HG02840 (cell line): ENCODE data around the gene ST3GAL5.

ENCODE experiments used
- ATAC-seq: cut with Tn5 transposase; IDR thresholded peaks from one replicate; pipeline ENCODE4 v1.9.1; 2021; ENCODE audit warnings: mild to moderate bottlenecking, moderate library complexity, moderate number of reproducible peaks; ENCODE audit not compliant: unreplicated experiment, low FRiP score

The ST3GAL5 gene

DNA sequence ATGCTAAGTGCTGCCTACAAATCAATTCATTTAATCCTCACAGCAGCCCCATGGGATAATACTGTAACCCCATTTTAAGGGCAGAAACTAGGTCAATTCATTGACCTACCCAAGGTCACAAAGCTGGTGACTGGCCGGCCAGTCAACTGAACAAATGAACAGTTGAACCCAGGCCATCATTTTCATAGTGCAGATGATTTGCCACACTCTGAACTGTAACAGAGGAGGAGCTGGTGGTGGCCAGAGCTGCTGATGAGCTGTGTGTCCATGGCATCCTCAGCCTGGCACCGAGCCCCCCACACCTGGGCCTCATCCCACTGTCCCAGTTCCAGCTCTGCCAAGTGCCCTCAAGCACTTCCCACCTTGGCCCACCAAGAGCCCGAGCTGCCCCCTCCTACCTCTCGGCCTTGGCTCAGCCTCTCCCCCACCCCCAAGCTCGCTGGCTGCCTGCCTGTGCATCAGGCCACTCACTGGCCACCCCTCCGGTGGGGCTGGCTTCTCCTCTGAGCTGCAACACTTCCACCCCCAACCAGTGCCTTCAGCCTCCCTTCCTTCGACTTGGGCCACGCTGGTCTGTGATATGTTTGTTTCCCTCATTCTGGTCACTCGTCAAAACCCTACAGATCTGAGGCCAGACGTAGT lies 76.6 kb downstream of the ST3GAL5 start:
- no peak for ATAC-seq

- no peak for ATAC-seq
Measured at GRCh38 chr2:85811180-85812093, 77.4 kb downstream of the ST3GAL5 start.

DNA sequence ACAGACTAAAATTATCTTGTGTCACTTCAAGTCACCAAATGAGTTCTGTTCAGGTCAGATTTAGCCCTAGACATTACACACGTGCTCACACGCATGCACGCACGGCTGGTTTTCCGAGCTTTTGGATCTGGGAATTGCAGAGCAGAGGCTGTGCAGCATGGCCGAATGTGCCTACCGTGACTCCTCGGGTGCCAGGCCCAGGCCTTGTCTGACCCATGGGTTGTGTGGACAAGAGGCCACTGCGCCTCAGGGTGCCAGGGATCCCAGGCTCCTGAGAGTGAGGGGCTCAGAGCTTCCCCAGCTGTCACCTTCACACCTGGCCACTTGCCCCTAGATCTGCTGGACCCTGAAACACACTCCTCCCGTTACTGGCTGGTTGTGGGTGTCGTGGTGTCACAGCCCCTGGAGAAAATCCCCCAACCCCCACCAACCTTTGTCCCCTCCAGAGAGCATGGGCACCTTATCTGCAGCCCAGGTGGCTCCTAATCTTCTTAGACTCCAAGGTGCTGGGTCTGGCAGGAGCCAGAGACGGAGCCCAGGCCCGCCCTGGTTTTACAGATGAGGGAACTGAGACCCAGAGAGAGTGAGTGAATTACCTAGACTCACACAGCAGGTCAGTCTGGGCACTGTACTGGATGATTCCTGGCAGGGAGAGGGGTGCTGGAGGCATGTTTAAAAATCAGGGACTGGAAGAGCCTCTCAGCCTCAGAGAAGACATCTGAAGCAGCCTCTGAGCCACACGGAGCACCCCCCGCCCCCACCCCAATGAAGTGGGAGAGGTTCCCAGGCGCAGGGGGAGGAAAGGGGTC lies 78.2 kb downstream of the ST3GAL5 start:
- ATAC-seq, result no peak

DNA sequence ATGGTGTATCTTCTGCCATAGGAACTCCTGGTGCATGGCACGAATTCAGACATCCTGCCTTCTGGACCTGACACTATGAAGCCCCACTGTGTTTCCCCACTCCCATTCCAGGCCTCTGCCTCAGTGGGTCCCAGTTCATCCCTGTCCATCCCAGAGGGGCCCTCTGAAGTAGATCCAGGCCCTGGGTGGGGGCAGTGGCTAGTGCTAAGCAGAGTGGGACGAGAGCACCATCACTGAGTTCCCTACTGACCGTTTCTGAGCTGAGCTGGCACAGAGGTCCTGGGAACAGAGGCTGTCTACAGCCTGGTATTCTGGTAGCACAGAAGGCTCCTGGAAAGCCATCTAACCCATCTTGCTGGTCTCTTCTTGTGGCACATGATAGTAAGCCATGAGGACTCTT lies 81.0 kb downstream of the ST3GAL5 start:
- ATAC-seq, result no peak

GRCh38 chr2:85806358-85807118 lies 82.3 kb downstream of the ST3GAL5 start:
- ATAC-seq, result no peak

DNA sequence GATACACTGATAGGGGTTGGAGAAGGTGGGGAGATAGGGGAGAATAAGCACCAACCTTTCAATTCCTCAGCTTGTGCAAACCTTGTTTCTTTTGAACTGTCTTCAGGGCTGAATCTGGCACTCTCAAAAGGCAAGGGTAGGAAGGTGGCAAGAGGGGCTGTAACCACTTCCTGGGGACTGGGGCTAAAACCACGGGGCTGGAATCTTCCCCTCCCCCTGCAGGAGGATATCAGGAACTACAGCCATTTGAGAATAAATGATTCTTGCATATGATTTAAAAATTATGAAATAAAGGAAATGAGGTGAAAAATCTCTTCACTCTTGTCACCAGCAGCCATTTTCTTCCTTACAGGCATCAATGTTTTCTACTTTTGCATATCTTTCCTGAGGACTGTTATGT lies 84.2 kb downstream of the ST3GAL5 start:
- no peak for ATAC-seq

DNA sequence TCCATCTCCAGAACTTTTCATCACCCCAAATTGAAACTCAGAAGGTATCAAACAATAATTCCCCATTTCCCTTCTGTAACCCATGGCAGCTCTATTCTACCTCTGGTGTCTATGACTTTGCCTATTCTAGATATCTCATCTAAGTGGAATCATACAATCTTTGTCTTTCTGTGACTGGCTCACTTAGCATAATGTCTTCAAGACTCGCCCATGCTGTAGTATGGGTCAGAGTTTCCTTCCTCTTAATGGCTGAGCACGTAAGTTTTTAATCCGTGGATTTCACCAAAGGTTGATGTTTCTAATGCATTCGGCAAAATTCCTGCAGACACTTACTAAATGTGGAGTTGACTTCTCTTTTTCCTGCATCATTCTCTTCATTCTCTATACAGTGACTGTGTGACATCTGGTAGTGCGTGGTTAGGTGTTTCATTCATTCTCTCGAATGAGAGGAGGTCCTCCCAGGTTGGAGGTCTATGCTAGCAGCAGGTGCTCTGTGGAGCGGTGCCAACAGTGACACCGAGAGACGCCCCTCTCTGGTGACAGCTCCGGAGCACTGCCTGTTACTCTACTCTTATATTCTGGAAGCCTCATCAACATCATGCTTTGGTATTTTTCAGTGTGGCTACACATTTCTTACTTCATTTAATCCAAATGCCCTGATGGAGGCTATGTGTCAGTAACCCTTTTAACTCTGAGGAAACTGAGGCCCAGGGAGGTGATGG lies 84.9 kb downstream of the ST3GAL5 start:
- ATAC-seq, result no peak

- ATAC-seq, result no peak
Measured at GRCh38 chr2:85802354-85803103, 86.3 kb downstream of the ST3GAL5 start.

- ATAC-seq, result no peak
Measured at GRCh38 chr2:85801871-85802270, 86.9 kb downstream of the ST3GAL5 start.

DNA sequence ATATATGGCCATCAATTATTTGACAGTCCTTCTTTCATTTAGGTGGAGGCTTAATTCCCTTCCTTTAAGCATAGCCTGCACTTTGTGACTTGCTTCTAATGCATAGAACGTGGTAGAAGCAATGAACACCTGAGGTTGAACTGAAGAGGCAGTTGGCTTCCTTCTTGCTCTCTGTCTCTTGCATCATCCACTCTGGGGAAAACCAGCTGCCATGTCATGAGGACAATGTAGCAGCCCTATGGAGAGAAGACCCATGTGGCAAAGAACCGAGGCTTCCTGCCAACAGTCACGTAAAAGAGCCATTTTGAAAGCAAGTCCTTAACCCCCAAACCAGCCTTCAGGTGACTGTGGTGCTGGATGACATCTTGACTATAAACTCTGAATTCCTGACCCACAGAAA lies 88.2 kb downstream of the ST3GAL5 start:
- ATAC-seq, result no peak

DNA sequence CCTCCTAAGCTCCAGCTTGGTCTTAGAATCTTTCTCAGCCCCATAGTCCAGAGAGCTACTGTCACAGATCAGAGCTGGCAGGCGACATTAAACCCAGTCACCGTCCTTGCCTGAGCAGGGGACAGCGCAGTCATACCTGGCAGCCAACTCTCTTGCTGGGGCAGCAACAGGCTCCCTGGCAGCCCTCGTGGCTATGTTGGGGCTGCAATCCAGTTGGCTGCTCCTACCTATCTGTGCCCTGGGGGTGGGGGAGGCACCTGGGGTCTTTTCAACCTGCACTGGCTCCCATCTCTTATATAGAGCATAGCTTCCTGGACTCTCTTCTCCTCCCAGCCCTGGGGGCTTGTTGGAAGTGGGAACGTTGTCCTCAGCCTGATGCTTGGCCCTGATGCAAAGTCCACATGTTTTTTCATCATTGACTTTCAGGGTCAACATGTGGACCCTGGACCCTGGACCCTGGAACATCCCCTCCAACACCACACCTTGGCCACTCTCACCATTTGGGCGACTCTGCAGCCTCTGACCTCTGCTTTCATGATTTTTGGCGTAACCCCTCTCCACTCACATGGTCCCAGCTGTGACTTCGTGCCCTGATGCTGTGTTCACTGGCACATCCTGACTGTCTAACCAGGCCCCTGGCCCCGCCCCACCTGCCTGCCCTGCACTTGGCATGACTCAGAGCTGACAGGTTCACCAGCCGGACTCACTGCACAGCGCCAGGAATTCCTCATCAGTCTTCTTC lies 89.4 kb downstream of the ST3GAL5 start:
- no peak for ATAC-seq

DNA sequence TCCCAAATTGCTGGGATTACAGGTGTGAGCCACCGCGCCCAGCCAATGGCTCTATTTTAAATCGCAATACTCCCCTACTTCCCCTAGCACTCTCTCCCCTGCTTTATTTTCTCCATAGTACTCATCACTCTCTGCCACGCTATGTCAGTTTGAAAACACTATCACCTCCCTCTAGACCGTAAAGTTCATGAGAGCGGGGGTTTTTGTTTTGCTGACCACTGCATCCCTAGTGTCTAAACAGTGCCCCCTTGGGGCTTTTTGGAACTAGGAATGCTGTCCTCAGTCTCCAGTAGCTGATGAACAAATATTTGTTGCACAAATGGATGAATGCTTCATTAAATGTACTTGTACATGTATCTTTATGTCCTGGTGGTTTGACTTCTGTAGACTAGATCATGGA lies 90.9 kb downstream of the ST3GAL5 start:
- ATAC-seq, result no peak

- no peak for ATAC-seq
Measured at GRCh38 chr2:85797263-85797660, 91.5 kb downstream of the ST3GAL5 start.

- ATAC-seq, result no peak
Measured at GRCh38 chr2:85796341-85797262, 92.2 kb downstream of the ST3GAL5 start.

DNA sequence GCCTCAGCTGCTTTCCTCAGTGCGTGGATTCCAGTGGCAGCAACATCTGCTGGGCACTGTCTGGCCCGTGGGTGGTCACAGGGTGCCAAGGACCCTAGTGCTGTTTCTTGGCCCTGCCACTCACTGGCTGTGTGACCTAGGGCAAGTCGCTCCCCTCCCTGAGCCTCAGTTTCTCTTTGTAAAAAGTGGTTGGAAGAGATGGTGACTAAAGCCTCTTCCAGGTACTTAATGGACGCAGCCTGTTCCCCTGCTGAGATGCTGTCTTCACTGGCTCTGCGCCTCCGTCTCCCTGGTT lies 92.8 kb downstream of the ST3GAL5 start:
- no peak for ATAC-seq

DNA sequence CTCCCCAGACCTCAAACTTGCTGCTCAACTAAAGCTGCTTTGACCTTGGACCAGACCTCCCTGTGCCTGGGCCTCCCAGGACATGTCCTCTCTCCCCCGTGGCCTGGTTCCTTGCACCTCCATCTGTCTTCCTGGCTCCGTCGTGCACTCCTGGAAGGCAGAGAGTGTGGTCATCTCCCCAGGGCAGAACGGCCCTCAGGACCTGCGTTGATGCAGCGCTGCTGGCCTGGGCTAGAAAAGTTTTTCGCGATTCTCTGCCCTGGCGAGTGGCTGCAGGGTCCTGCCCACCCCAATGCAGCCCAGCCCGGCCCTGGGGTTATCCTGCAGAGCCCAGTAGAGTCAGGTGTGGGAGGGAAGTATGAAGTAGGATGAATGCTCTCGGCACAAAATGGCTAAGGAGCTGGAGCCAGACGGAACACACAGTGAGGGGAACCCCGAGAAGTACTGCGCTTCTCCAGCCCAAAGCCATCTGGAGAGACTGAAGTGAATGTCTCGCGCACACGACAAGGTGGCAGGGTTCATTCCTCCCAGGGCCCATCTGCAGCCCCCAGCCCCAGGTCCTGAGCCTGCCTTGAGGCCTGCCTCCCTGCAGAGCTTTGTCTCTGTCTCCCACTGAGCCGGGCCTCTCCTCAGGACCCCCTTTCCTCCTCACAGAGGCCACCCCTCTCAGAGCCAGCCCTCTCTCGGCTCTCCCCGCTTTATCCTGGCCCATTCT lies 93.3 kb downstream of the ST3GAL5 start:
- ATAC-seq, result no peak
